HCT116 (cell line): ENCODE results near the gene COPZ1. TPM values are rescaled to one million over a fixed set of nuclear protein-coding genes. Genes with fewer than 3 reads are reported as not detected.
"Not testable (repeated sequence)": the region's sequence is repeated elsewhere in the genome, so short reads cannot be mapped to it uniquely, and the experiment has no call there.

ENCODE experiments used
- ATAC-seq: fragments of 200-7000 bp; cut with Tn5 transposase; 2 replicates; pipeline ENCODE4 v1.9.1; 2020; ENCODE audit warnings: mild to moderate bottlenecking, moderate library complexity
- BruUV-seq: library from RNA; stranded (reverse); fragments of 400-500 nt; replicated peaks from 2 replicates; lab custom pipeline; 2021; lab: Mats Ljungman, UMichigan
- CTCF ChIA-PET: fragments of 300-600 bp; sonication (Branson Sonifier 250); formaldehyde crosslinking; loops from one replicate; lab custom pipeline; 2021; ENCODE audit warnings: antibody characterized with exemption; lab: Charles Lee
- POLR2A ChIA-PET: fragments of 300-600, 350-600 bp; sonication (Branson Sonifier 250); formaldehyde crosslinking; loops from one replicate; lab custom pipeline; 2021; ENCODE audit warnings: antibody characterized with exemption; lab: Charles Lee
- RAD21 ChIA-PET, 2 experiments: fragments of 300-600 bp; sonication (Branson Sonifier 250); formaldehyde crosslinking; loops; one replicate each; lab custom pipeline; 2023; ENCODE audit warnings: low total read pairs in 2 of 2; ENCODE audit not compliant: uncharacterized antibody in 2 of 2, unreplicated experiment in 2 of 2, low non-redundant PET in 1 of 2; lab: Charles Lee
- DNase-seq: peaks from one replicate; pipeline ENCODE4 v3.0.0-alpha.2; 2010; ENCODE audit warnings: low read depth, low spot score
- H2AFZ ChIP-seq: fragments of 200-600 bp; shearing (Covaris generic), sonication (generic); 2 replicates; pipeline ENCODE4 v1.6.1; 2017; ENCODE audit warnings: low read depth, mixed run types, mixed read lengths, antibody characterized with exemption, low read length; ENCODE audit not compliant: poor library complexity, severe bottlenecking
- H3K27ac ChIP-seq: 2 replicates; pipeline ENCODE4 v1.5.1; 2012; ENCODE audit warnings: low read depth, low read length
- H3K27me3 ChIP-seq: fragments of 200-600 bp; sonication (generic); 2 replicates; pipeline ENCODE4 v1.6.1; 2016; ENCODE audit warnings: mixed run types, low read length, mixed read lengths; ENCODE audit not compliant: insufficient read depth
- H3K36me3 ChIP-seq, 2 experiments: fragments of 200-500 bp in 1 of 2; fragments of 200-600 bp in 1 of 2; sonication (Bioruptor generic) in 1 of 2; sonication (generic) in 1 of 2; 2 replicates each; pipeline versions ENCODE4 v1.5.1 to v1.6.1; 2014 to 2016; ENCODE audit warnings: low read length in 2 of 2, inconsistent platforms in 1 of 2, mixed read lengths in 1 of 2, mixed run types in 1 of 2; ENCODE audit not compliant: insufficient read depth in 2 of 2, control insufficient read depth in 1 of 2
- H3K4me1 ChIP-seq, 2 experiments: fragments of 200-600 bp in 1 of 2; sonication (generic) in 1 of 2; 2 replicates each; pipeline versions ENCODE4 v1.5.1 to v1.6.1; 2012 to 2017; ENCODE audit warnings: low read length in 2 of 2, inconsistent platforms in 1 of 2, mild to moderate bottlenecking in 1 of 2, mixed read lengths in 1 of 2, mixed run types in 1 of 2, moderate library complexity in 1 of 2; ENCODE audit not compliant: insufficient read depth in 2 of 2, control insufficient read depth in 1 of 2
- H3K4me2 ChIP-seq: fragments of 200-600 bp; sonication (generic); 2 replicates; pipeline ENCODE4 v1.6.1; 2017; ENCODE audit warnings: mixed run types, low read length, mixed read lengths
- H3K4me3 ChIP-seq, 2 experiments: fragments of 200-600 bp in 1 of 2; sonication (generic) in 1 of 2; replicated peaks in 1 of 2; 2 replicates each; pipeline ENCODE4 v1.5.1; 2011 to 2016; ENCODE audit warnings: low read length in 2 of 2, control low read depth in 1 of 2, low read depth in 1 of 2, mild to moderate bottlenecking in 1 of 2, mixed read lengths in 1 of 2, mixed run types in 1 of 2
- H3K79me2 ChIP-seq: fragments of 200-600 bp; sonication (generic); 2 replicates; pipeline ENCODE4 v1.6.1; 2017; ENCODE audit warnings: mild to moderate bottlenecking, mixed run types, low read length, moderate library complexity, mixed read lengths; ENCODE audit not compliant: insufficient read depth
- H3K9ac ChIP-seq: fragments of 200-600 bp; sonication (generic); 2 replicates; pipeline ENCODE4 v1.6.1; 2016; ENCODE audit warnings: low read length, mixed read lengths
- H3K9me2 ChIP-seq: fragments of 200-600 bp; sonication (generic), shearing (Covaris generic); 2 replicates; pipeline ENCODE4 v1.6.1; 2017; ENCODE audit warnings: mixed run types, mild to moderate bottlenecking, moderate library complexity; ENCODE audit not compliant: insufficient read depth
- H3K9me3 ChIP-seq, 2 experiments: fragments of 200-500 bp in 1 of 2; fragments of 200-600 bp in 1 of 2; sonication (Bioruptor generic) in 1 of 2; sonication (generic) in 1 of 2; 2 replicates each; pipeline ENCODE4 v1.6.1; 2014 to 2017; ENCODE audit warnings: low read length in 2 of 2, mixed read lengths in 2 of 2, inconsistent platforms in 1 of 2, low read depth in 1 of 2, mild to moderate bottlenecking in 1 of 2, mixed run types in 1 of 2, moderate library complexity in 1 of 2; ENCODE audit not compliant: control insufficient read depth in 1 of 2, insufficient read depth in 1 of 2
- H4K20me1 ChIP-seq: fragments of 200-600 bp; sonication (generic), shearing (Covaris generic); 2 replicates; pipeline ENCODE4 v1.6.1; 2017; ENCODE audit warnings: mixed run types, mild to moderate bottlenecking, moderate library complexity; ENCODE audit not compliant: insufficient read depth
- CTCF ChIP-seq, 3 experiments: fragments of 200-600 bp in 1 of 3; sonication (generic) in 1 of 3; IDR thresholded peaks in 2 of 3; conservative IDR thresholded peaks in 1 of 3; 2 replicates each; pipeline ENCODE4 v1.5.1; 2012 to 2017; ENCODE audit warnings: low read depth in 2 of 3, low read length in 2 of 3, antibody characterized with exemption in 1 of 3, borderline replicate concordance in 1 of 3, control low read depth in 1 of 3, mild to moderate bottlenecking in 1 of 3, mixed read lengths in 1 of 3, mixed run types in 1 of 3, moderate library complexity in 1 of 3; ENCODE audit not compliant: insufficient read depth in 1 of 3
- EGR1 ChIP-seq: IDR thresholded peaks from 2 replicates; pipeline ENCODE4 v1.6.1; 2012; ENCODE audit warnings: low read depth
- ELF1 ChIP-seq: IDR thresholded peaks from 2 replicates; pipeline ENCODE4 v1.6.1; 2012; ENCODE audit warnings: low read depth, borderline replicate concordance
- FOSL1 ChIP-seq: IDR thresholded peaks from 2 replicates; pipeline ENCODE4 v1.6.1; 2012; ENCODE audit warnings: low read depth
- MAX ChIP-seq: IDR thresholded peaks from 2 replicates; pipeline ENCODE4 v1.6.1; 2012
- REST ChIP-seq: IDR thresholded peaks from 2 replicates; pipeline ENCODE4 v1.6.1; 2012; ENCODE audit warnings: low read depth
- SIN3A ChIP-seq: IDR thresholded peaks from 2 replicates; pipeline ENCODE4 v1.6.1; 2012; ENCODE audit warnings: low read depth
- ZFX ChIP-seq: fragments of 450-650 bp; IDR thresholded peaks from 2 replicates; pipeline ENCODE4 v1.6.1; 2017
- intact Hi-C: fragments of 100-400 bp; cut with micrococcal nuclease; formaldehyde crosslinking; loops from 2 replicates; pipeline ENCODE4 v1.10.0; 2022
- total RNA-seq: library from RNA; stranded (reverse); gene quantifications from one replicate; pipeline ENCODE4 v1.2.1, GENCODE V29; 2021; ENCODE audit not compliant: unreplicated experiment

Gene COPZ1
- total RNA-seq, 1 experiment from 2014 or later, result 191 TPM

- not testable (repeated sequence) for DNase-seq
- TSS peak; percentile 80 for BruUV-seq
- peak; percentile 77 for TF ChIP-seq MAX
- TF ChIP-seq SIN3A, result 0 out of 2 replicates have a peak, but pooled peaks have one; percentile 36
- peak; percentile 67; the same call in 1 of the 2 replicates for TF ChIP-seq ZFX
- TF ChIP-seq, all 23 proteins: peak for 3; not testable (repeated sequence) for 20
- not testable (repeated sequence) for H3K9me2 ChIP-seq, H3K9me3 ChIP-seq, H4K20me1 ChIP-seq, H3K27me3 ChIP-seq, ATAC-seq, H2AFZ ChIP-seq
- ChIA-PET CTCF (interaction anchor here (0.6 to 5.5 kb wide), 37 partner anchors 10 to 338 kb away, joined by 3 to 63 read pairs (median 4); partner anchors contain the start of genes CBX5, HNRNPA1 and NFE2), POLR2A (interaction anchor here (0.6 to 5.9 kb wide), 24 partner anchors 10 to 325 kb away, joined by 3 to 73 read pairs (median 4); partner anchors contain the start of genes CBX5, HNRNPA1, HOXC9 and NFE2), RAD21 (interaction anchor here (0.6 to 1.3 kb wide), 7 partner anchors 32 to 106 kb away, joined by 3 to 9 read pairs (median 4); no protein-coding TSS in a partner anchor)
- Histone ChIP-seq H3K9ac (peak overlapping the region; percentile 100), H3K4me2 (peak overlapping the region; percentile 94), H3K4me3 (peak overlapping the region; percentile 98), H3K36me3 (peaks cover 3 to 10% of the 10 kb centered on the region in 2 experiments; a peak in 3 of 4 replicates), H3K27ac (peak overlapping the region; percentile 90), H3K4me1 (peaks cover 43 to 50% of the 10 kb centered on the region in 2 experiments), H3K79me2 (peaks cover 52% of the 10 kb centered on the region)
- intact Hi-C loops, result loop anchor here (1.0 to 5.0 kb wide), 3 partner anchors 15 to 45 kb away; partner anchors contain the start of genes CBX5, GPR84 and HNRNPA1
Measured at GRCh38 chr12:54325442-54326109, 645 bp downstream of the COPZ1 start.

- H3K27me3 ChIP-seq, result no peaks in the 10 kb centered on the region
- no peak overlapping the region for H2AFZ ChIP-seq
- 0 out of 2 replicates have a peak, but pooled peaks cover 3% of the 10 kb centered on the region for H4K20me1 ChIP-seq
- RAD21 ChIA-PET, result interaction anchor here in 1 of 2 experiments (0.7 kb wide), 2 partner anchors 16 to 69 kb away, joined by 3 read pairs; no protein-coding TSS in a partner anchor
- CTCF ChIA-PET, result interaction anchor here (0.7 to 5.5 kb wide), 4 partner anchors 7 to 77 kb away, joined by 3 to 63 read pairs (median 3); no protein-coding TSS in a partner anchor
- H3K79me2 ChIP-seq, result peaks cover 83% of the 10 kb centered on the region
- intact Hi-C loops, result loop anchor here (5.0 kb wide), 1 partner anchor 34 kb away; the partner anchor contains the start of gene GPR84
- no peaks in the 10 kb centered on the region for H3K9me2 ChIP-seq
- ATAC-seq, result no peak
- H3K4me3 ChIP-seq, result peak overlapping the region; percentile 10 to 58
- no peak for DNase-seq
- POLR2A ChIA-PET, result interaction anchor here (0.9 to 5.9 kb wide), 4 partner anchors 8 to 48 kb away, joined by 4 to 73 read pairs (median 12); partner anchors contain the start of genes CBX5 and HNRNPA1
- H3K4me2 ChIP-seq, result peak overlapping the region; percentile 80
- no peaks in the 10 kb centered on the region for H3K9me3 ChIP-seq
- peak overlapping the region; percentile 77 for H3K27ac ChIP-seq
- peaks cover 46 to 64% of the 10 kb centered on the region in 2 experiments for H3K4me1 ChIP-seq
- H3K9ac ChIP-seq, result peak overlapping the region; percentile 68
- BruUV-seq, result no TSS peak
- peaks cover 6 to 12% of the 10 kb centered on the region in 2 experiments; a peak in 3 of 4 replicates for H3K36me3 ChIP-seq
- TF ChIP-seq EGR1 (no peak), FOSL1 (no peak), SIN3A (peak; percentile 53; the same call in 1 of the 2 replicates), REST (no peak), CTCF (IDR thresholded peaks at IDR 0.05 in 2 of 3, conservative IDR thresholded peaks at IDR 0.05 in 1 of 3; ENCODE audit: borderline replicate concordance in 1 of 3, insufficient read depth in 1 of 3, low read depth in 2 of 3, low read length in 2 of 3) (no peak), ELF1 (no peak)
Measured at GRCh38 chr12:54328595-54329337, 3.8 kb downstream of the COPZ1 start.
